Measurements from ENCODE around the gene ADAP1. TPM values are rescaled to one million over a fixed set of nuclear protein-coding genes. Genes with fewer than 3 reads are reported as not detected.

Gene ADAP1
- total and polyA plus RNA-seq, 2 of the 13 experiments (the other 11 are each of a cell fraction or from before 2014, with no cell fraction given) = 10.5 to 24.6 TPM

DNA sequence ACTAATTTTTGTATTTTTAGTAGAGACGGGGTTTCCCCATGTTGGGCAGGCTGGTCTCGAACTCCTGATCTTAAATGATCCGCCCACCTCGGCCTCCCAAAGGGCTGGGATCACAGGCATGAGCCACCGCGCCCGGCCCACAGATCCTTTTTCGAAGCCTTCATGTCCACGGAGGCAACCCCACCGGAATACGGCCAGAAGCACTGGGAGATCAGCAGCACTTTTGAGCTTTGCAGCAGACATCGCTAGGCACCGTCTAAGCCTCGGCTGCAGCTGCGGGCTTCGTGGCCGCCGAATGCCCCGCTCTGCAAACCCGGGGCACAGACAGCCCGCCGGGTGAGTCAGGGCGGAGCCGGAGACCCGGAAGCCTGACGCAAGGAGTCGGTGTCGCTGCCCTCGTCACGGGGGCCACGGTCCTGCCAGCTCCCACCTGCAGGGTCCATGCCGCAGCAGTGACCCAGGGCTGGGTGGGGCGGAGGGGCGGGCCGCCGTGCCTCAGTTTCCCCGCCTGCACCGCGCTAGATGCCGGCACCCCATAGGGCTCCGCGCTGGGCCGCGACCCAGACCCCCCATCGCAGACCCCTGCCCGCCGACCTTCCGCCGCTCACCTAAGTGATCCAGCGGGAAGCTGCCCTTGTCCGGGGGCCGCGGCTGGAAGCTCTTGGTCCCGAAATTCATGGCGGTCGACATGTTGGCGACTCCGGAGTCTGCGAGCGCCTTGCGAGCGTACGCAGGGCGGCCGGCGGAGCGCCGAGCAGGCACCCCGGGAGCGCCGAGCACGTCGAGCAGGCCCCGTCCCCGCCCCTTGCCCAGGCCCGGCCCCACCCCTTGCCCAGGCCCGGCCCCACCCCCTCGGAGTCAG is 20.6 kb upstream of the ADAP1 start, which contains the start of gene COX19 (continued):
- peak; percentile 53; the same call in 1 of the 2 replicates for TF ChIP-seq AHDC1 (CRISPR knock-in tag; IDR thresholded peaks at IDR 0.05; ENCODE audit: borderline replicate concordance)
- TF ChIP-seq ZNF839 (CRISPR knock-in tag; IDR thresholded peaks at IDR 0.05; ENCODE audit: borderline replicate concordance) = no peak
- no peak for TF ChIP-seq CSRNP1 (CRISPR knock-in tag; IDR thresholded peaks at IDR 0.05)
- TF ChIP-seq ZNF225 (CRISPR knock-in tag; IDR thresholded peaks at IDR 0.05) = peak; percentile 63; the same call in 1 of the 2 replicates
- TF ChIP-seq ATF2 (CRISPR knock-in tag; IDR thresholded peaks at IDR 0.05) = peak; percentile 78; the same call in 1 of the 2 replicates
- 0 out of 2 replicates have a peak, but pooled peaks have one; percentile 55 for TF ChIP-seq REL (CRISPR knock-in tag; conservative IDR thresholded peaks at IDR 0.05)
- peak; percentile 56; the same call in 1 of the 2 replicates for TF ChIP-seq STAT6 (CRISPR knock-in tag; IDR thresholded peaks at IDR 0.05; ENCODE audit: borderline replicate concordance)
- TF ChIP-seq ARHGAP35 (CRISPR knock-in tag; IDR thresholded peaks at IDR 0.05; ENCODE audit: borderline replicate concordance) = 0 out of 2 replicates have a peak, but pooled peaks have one; percentile 62
- no peak for TF ChIP-seq TCF12 (IDR thresholded peaks at IDR 0.05)
- TF ChIP-seq TCF12 (CRISPR knock-in tag; IDR thresholded peaks at IDR 0.05) = 0 out of 2 replicates have a peak, but pooled peaks have one; percentile 71
- peak; percentile 77 for TF ChIP-seq ZFY (CRISPR knock-in tag; IDR thresholded peaks at IDR 0.05)
- peak; percentile 89 for TF ChIP-seq THAP11 (CRISPR knock-in tag; IDR thresholded peaks at IDR 0.05)
- no peak for TF ChIP-seq CBX2 (IDR thresholded peaks at IDR 0.05; ENCODE audit: low read depth, low read length)
- TF ChIP-seq CBX2 (CRISPR knock-in tag; IDR thresholded peaks at IDR 0.05; ENCODE audit: low read depth) = no peak
